Fibroblast of gingiva (primary cell): Measurements from ENCODE around the gene ARHGAP24.

Experiments used
- DNase-seq: peaks from one replicate; pipeline ENCODE4 v3.0.0-alpha.2; 2011; ENCODE audit warnings: low read depth

The ARHGAP24 gene

GRCh38 chr4:85700362-85700761 lies 225.4 kb downstream of the ARHGAP24 start:
- no peak for DNase-seq

- DNase-seq, result peak; percentile 13
Measured at GRCh38 chr4:85701861-85702321, 226.9 kb downstream of the ARHGAP24 start.

GRCh38 chr4:85703096-85703495 lies 228.1 kb downstream of the ARHGAP24 start:
- DNase-seq, result no peak

- no peak for DNase-seq
Measured at GRCh38 chr4:85707611-85708010, 232.7 kb downstream of the ARHGAP24 start.

- DNase-seq, result no peak
Measured at GRCh38 chr4:85708468-85708867, 233.5 kb downstream of the ARHGAP24 start.

- no peak for DNase-seq
Measured at GRCh38 chr4:85713005-85713404, 238.1 kb downstream of the ARHGAP24 start.

GRCh38 chr4:85715991-85716737 lies 241.2 kb downstream of the ARHGAP24 start:
- DNase-seq, result peak; percentile 69

GRCh38 chr4:85717351-85717750 lies 242.4 kb downstream of the ARHGAP24 start:
- DNase-seq, result peak; percentile 77

GRCh38 chr4:85717847-85718246 lies 242.9 kb downstream of the ARHGAP24 start:
- no peak for DNase-seq

- peak; percentile 52 for DNase-seq
Measured at GRCh38 chr4:85720735-85721134, 245.8 kb downstream of the ARHGAP24 start.

- peak; percentile 48 for DNase-seq
Measured at GRCh38 chr4:85722401-85722800, 247.5 kb downstream of the ARHGAP24 start.

GRCh38 chr4:85722807-85723206 lies 247.9 kb downstream of the ARHGAP24 start:
- peak; percentile 32 for DNase-seq

GRCh38 chr4:85724791-85725563 lies 250.0 kb downstream of the ARHGAP24 start:
- DNase-seq, result peak; percentile 78

GRCh38 chr4:85725721-85726170 lies 250.8 kb downstream of the ARHGAP24 start:
- no peak for DNase-seq

- no peak for DNase-seq
Measured at GRCh38 chr4:85726555-85726954, 251.6 kb downstream of the ARHGAP24 start.

GRCh38 chr4:85728464-85728863 lies 253.5 kb downstream of the ARHGAP24 start:
- DNase-seq, result no peak

- DNase-seq, result no peak
Measured at GRCh38 chr4:85732124-85732523, 257.2 kb downstream of the ARHGAP24 start.

GRCh38 chr4:85733798-85734197 lies 258.8 kb downstream of the ARHGAP24 start:
- no peak for DNase-seq

GRCh38 chr4:85734424-85734831 lies 259.5 kb downstream of the ARHGAP24 start:
- no peak for DNase-seq

GRCh38 chr4:85736571-85736970 lies 261.6 kb downstream of the ARHGAP24 start:
- no peak for DNase-seq

GRCh38 chr4:85737254-85737653 lies 262.3 kb downstream of the ARHGAP24 start:
- DNase-seq, result no peak

- DNase-seq, result peak; percentile 36
Measured at GRCh38 chr4:85738721-85739120, 263.8 kb downstream of the ARHGAP24 start.

- DNase-seq, result peak; percentile 26
Measured at GRCh38 chr4:85740431-85740861, 265.5 kb downstream of the ARHGAP24 start.
